ENCODE results near the gene CDC73. TPM values are rescaled to one million over a fixed set of nuclear protein-coding genes. Genes with fewer than 3 reads are reported as not detected.

CDC73 gene
- total and polyA plus RNA-seq, 11 donors: 8.3 to 57.3 (median 50.6) TPM

DNA sequence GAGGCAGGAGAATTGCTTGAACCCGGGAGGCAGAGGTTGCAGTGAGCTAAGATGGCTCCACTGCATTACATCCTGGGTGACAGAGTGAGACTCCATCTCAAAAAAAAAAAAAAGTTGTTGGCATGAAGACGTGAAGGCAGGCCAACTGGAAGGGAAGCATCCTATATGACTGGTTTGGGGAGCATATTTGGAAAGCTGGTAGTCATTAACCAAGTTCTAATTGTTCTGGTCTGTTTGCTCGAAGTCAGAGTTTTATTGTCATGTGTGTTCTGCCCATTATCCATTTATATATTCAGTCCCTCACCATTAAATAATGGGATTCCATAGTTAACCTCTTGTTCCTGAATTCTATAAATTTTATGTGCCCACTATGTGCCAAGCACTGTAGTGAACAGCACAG lies 13.4 kb upstream of the CDC73 start:
- ATAC-seq: no peak
- H3K9me3 ChIP-seq: no peaks in the 10 kb centered on the region
- H3K27ac ChIP-seq: no peak overlapping the region
- no peaks in the 10 kb centered on the region for H3K36me3 ChIP-seq
- no peak overlapping the region for H3K4me3 ChIP-seq
- TF ChIP-seq, protein P1, sequence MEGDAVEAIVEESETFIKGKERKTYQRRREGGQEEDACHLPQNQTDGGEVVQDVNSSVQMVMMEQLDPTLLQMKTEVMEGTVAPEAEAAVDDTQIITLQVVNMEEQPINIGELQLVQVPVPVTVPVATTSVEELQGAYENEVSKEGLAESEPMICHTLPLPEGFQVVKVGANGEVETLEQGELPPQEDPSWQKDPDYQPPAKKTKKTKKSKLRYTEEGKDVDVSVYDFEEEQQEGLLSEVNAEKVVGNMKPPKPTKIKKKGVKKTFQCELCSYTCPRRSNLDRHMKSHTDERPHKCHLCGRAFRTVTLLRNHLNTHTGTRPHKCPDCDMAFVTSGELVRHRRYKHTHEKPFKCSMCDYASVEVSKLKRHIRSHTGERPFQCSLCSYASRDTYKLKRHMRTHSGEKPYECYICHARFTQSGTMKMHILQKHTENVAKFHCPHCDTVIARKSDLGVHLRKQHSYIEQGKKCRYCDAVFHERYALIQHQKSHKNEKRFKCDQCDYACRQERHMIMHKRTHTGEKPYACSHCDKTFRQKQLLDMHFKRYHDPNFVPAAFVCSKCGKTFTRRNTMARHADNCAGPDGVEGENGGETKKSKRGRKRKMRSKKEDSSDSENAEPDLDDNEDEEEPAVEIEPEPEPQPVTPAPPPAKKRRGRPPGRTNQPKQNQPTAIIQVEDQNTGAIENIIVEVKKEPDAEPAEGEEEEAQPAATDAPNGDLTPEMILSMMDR (IDR thresholded peaks at IDR 0.05): no peak
- TF ChIP-seq POLR2A (IDR thresholded peaks at IDR 0.05): no peak
- H3K4me1 ChIP-seq: peaks cover 2 to 22% (median 11%) of the 10 kb centered on the region in 12 donors
- no peak for DNase-seq
- intact Hi-C loops (cut with DNase I): loop anchor here in 3 of 10 donors (5.0 to 10.0 kb wide), 3 partner anchors 51 to 304 kb away; partner anchors contain the start of genes RO60 (in 2 of the 3), UCHL5 (in 2 of the 3) and RGS2 (in 1 of the 3)
- 81 to 91% (median 86%) methylated on average over 3 of the region's 3 CpGs for WGBS, 4 donors
- H3K27me3 ChIP-seq: no peaks in the 10 kb centered on the region

GRCh38 chr1:193109619-193110018 lies 12.2 kb upstream of the CDC73 start:
- no peak for ATAC-seq
- 97 to 100% (median 97%) methylated on average over 1 of the region's 1 CpG for WGBS, 4 donors
- intact Hi-C loops (cut with DNase I): loop anchor here in 4 of 10 donors (5.0 to 10.0 kb wide), 4 partner anchors 52 to 635 kb away; partner anchors contain the start of genes RO60 (in 2 of the 4), UCHL5 (in 2 of the 4) and RGS2 (in 1 of the 4)

DNA sequence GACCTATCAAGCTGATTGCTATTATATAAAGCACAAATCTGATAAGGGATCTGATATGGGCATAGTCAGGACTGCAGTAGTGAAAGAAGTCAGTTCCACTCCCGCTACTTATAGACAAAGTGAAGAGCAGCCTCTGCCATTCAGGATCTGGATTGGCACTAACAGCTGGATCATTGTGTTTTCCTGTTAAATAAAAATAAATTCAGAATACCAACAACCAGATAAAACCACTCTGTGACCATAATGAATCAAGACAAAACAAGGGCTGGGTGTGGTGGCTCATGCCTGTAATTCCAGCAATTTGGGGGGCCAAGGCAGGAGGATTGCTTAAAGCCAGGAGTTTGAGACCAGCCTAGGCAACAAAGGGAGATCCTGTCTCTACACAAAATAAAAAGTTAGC lies 11.6 kb upstream of the CDC73 start:
- H3K27ac ChIP-seq: no peak overlapping the region
- WGBS, 4 donors: 82 to 100% (median 96%) methylated on average over 1 of the region's 1 CpG
- no peaks in the 10 kb centered on the region for H3K36me3 ChIP-seq
- no peak for TF ChIP-seq POLR2A (IDR thresholded peaks at IDR 0.05)
- TF ChIP-seq, protein P1 (IDR thresholded peaks at IDR 0.05): no peak
- H3K27me3 ChIP-seq: no peaks in the 10 kb centered on the region
- no peaks in the 10 kb centered on the region for H3K9me3 ChIP-seq
- ATAC-seq (no peak), DNase-seq (no peak)
- peaks cover 0 to 14% (median 4%) of the 10 kb centered on the region in 12 donors for H3K4me1 ChIP-seq
- intact Hi-C loops (cut with DNase I): loop anchor here in 1 of 10 donors (10.0 kb wide), 1 partner anchor 635 kb away; no protein-coding TSS in a partner anchor
- H3K4me3 ChIP-seq: no peak overlapping the region

More at GRCh38 chr1:193109619-193110018, 12.2 kb upstream of the CDC73 start:
- Histone ChIP-seq H3K27ac (no peak overlapping the region), H3K27me3 (no peaks in the 10 kb centered on the region), H3K4me1 (peaks cover 0 to 14% (median 4%) of the 10 kb centered on the region in 12 donors), H3K36me3 (no peaks in the 10 kb centered on the region), H3K9me3 (no peaks in the 10 kb centered on the region), H3K4me3 (no peak overlapping the region)
- TF ChIP-seq POLR2A (IDR thresholded peaks at IDR 0.05): no peak
- no peak for DNase-seq

DNA sequence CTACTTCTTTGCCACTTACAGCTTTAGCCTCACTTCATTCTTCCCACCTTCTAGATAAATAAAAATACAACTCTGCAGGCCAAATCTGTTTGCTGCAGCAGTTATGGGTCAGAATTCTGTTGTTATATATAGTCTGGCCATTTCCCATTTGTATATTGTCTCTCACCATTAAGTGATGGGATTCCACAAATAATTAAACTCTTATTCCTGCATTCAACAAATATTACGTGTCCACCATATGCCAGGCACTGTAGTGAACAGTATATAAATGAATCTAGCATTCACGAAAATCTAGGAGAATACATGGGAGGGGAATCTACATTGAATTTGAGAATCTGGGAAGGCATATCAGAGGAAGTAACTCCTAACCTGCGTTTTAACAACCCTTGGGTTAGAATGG lies 11.0 kb upstream of the CDC73 start:
- H3K36me3 ChIP-seq: no peaks in the 10 kb centered on the region
- H3K9me3 ChIP-seq: no peaks in the 10 kb centered on the region
- peaks cover 0 to 14% (median 2%) of the 10 kb centered on the region in 12 donors for H3K4me1 ChIP-seq
- DNase-seq (no peak), ATAC-seq (no peak)
- intact Hi-C loops (cut with DNase I): loop anchor here in 1 of 10 donors (10.0 kb wide), 1 partner anchor 636 kb away; no protein-coding TSS in a partner anchor
- H3K27ac ChIP-seq: peak overlapping the region in 1 of 12 donors; percentile 49
- no peaks in the 10 kb centered on the region for H3K27me3 ChIP-seq
- 84 to 94% (median 88%) methylated on average over 3 of the region's 3 CpGs for WGBS, 4 donors
- TF ChIP-seq, protein P1 (IDR thresholded peaks at IDR 0.05): no peak
- H3K4me3 ChIP-seq: no peak overlapping the region

Measured in heart left ventricle (tissue), 16 donors.